A673 (cell line): Measurements from ENCODE around the gene UGT1A4.

Source experiments
- CTCF ChIP-seq: fragments of 300-800, 200-600 bp; sonication (generic); conservative IDR thresholded peaks from 2 replicates; pipeline ENCODE4 v1.5.1; 2017; ENCODE audit warnings: low read depth, mild to moderate bottlenecking, antibody characterized with exemption, low read length, moderate library complexity, mixed read lengths
- EZH2 ChIP-seq: fragments of 200-600 bp; sonication (generic); IDR thresholded peaks from 2 replicates; pipeline ENCODE4 v1.6.1; 2017; ENCODE audit warnings: borderline replicate concordance, low read depth, mild to moderate bottlenecking, mixed read lengths, antibody characterized with exemption, low read length; ENCODE audit not compliant: poor library complexity, severe bottlenecking

GRCh38 chr2:233814056-233814835, 95.7 kb downstream of the UGT1A4 start:
- no peak for TF ChIP-seq EZH2
- no peak for TF ChIP-seq CTCF
